ENCODE measurements around the gene MTG2.

GRCh38 chr20:62211216-62211615 is 28.4 kb downstream of the MTG2 start:
- no peak for TF ChIP-seq MAX (IDR thresholded peaks at IDR 0.05; ENCODE audit: low read depth, low read length)
- TF ChIP-seq POLR2A (IDR thresholded peaks at IDR 0.05; ENCODE audit: extremely low read depth, insufficient read length): no peak
- no peak for TF ChIP-seq CTCF (IDR thresholded peaks at IDR 0.05; ENCODE audit: low read depth, low read length)

Data from NB4 (cell line).